Measurements from ENCODE around the gene CLEC11A.

Gene CLEC11A

DNA sequence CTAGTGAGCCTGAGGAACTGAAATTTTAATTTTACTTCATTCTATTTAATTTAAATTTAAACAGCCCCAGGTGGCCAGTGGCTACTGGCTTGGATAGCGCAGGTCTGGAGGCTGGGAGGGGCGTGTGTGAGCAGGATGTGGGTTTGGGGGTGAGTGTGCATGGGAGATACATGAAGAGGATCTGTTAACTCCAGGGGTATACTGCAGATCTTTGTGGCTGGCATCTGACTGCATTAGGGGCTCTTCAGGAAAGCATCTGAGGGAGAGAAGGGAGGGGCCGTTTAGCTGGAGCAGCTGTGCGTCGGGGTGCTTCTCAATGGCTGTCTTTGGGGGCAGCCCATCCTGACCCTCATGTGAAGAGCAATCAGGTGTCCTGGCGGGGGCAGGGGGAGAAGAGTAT is 10.3 kb upstream of the CLEC11A start:
- DNase-seq (ENCODE audit: low spot score), result no peak
- no peak overlapping the region for H3K4me3 ChIP-seq
- no peak overlapping the region for H3K27ac ChIP-seq
- TF ChIP-seq, protein P1, sequence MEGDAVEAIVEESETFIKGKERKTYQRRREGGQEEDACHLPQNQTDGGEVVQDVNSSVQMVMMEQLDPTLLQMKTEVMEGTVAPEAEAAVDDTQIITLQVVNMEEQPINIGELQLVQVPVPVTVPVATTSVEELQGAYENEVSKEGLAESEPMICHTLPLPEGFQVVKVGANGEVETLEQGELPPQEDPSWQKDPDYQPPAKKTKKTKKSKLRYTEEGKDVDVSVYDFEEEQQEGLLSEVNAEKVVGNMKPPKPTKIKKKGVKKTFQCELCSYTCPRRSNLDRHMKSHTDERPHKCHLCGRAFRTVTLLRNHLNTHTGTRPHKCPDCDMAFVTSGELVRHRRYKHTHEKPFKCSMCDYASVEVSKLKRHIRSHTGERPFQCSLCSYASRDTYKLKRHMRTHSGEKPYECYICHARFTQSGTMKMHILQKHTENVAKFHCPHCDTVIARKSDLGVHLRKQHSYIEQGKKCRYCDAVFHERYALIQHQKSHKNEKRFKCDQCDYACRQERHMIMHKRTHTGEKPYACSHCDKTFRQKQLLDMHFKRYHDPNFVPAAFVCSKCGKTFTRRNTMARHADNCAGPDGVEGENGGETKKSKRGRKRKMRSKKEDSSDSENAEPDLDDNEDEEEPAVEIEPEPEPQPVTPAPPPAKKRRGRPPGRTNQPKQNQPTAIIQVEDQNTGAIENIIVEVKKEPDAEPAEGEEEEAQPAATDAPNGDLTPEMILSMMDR (IDR thresholded peaks at IDR 0.05), result no peak

DNA sequence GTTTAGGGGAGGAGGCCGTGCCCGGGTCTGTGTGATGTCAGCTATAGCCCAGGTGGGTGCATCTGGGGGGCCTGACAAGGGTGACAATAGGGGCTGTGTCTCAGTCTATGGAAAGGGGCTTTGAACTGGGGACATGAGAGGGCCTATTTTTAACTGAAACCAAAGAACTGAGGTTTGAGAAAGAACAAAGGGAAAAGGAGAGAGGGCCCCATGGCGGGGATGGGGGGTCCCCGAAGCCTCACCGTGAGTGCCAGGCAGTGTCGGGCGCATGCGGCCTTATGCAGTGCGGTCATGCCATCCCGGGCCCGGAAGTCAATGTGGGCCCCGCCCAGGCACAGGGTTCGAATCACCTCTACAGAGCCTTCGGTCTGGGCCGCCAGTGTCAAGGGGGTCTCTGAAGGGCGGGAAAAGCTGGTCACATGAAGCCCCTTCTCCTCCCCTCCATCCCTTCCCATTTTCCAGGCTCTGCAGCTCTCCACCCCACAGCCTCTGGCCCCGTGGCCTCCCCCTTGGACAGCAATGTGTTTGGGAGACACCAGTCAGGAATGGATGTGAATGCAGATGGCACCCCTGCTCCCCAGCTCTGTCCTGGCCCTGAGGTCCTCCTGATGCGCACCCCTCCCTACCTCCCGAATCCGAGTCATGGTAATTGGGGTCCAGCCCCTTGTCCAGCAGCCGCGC is 9.5 kb upstream of the CLEC11A start:
- no peak overlapping the region for H3K4me3 ChIP-seq
- H3K27ac ChIP-seq, result no peak overlapping the region
- TF ChIP-seq, protein P1 (IDR thresholded peaks at IDR 0.05), result no peak
- no peak for DNase-seq (ENCODE audit: low spot score)

DNA sequence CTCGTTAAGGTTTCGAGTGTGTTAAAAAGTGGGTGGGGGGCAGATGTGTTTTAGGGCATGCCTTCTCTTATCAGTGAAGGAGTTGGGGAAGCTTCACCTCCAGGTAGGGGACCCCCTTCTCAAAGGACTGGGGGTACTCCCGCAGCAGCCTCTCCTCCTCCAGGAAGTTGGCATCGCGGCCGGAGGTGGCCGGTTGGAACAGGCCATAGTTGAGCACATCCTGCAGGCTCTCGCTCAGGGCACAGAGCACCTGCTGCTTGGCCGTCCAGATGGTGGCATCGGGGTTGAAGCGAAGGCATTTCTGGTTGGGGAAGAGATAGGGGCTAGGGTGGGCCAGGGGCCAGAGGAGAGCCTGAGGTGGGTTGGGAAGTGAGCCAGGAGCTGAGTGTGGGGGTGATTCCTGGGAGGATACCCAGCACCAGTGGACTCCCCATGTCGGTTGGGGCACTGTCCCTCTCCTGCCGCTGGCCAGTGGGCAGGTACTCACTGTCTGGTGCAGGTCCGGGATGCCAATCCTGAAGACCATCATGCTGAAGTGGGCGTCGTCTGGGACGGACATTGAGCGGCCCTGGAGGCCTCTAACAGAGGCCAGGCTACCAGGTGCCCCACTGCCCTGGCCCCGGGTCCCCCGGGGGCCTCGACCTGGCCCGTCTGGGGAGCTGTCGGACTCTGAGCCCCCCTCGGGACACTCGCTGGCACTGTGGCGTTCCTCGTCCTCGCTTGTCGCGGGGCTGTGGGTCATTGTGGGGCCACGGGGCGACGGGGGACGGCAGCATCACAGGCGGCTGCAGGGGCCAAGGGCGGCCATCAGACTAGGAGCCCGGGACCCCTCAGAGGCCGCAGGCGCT is 6.8 kb upstream of the CLEC11A start:
- TF ChIP-seq, protein P1 (IDR thresholded peaks at IDR 0.05), result no peak
- Histone ChIP-seq H3K27ac (no peak overlapping the region), H3K4me3 (no peak overlapping the region)
- DNase-seq (ENCODE audit: low spot score), result no peak

DNA sequence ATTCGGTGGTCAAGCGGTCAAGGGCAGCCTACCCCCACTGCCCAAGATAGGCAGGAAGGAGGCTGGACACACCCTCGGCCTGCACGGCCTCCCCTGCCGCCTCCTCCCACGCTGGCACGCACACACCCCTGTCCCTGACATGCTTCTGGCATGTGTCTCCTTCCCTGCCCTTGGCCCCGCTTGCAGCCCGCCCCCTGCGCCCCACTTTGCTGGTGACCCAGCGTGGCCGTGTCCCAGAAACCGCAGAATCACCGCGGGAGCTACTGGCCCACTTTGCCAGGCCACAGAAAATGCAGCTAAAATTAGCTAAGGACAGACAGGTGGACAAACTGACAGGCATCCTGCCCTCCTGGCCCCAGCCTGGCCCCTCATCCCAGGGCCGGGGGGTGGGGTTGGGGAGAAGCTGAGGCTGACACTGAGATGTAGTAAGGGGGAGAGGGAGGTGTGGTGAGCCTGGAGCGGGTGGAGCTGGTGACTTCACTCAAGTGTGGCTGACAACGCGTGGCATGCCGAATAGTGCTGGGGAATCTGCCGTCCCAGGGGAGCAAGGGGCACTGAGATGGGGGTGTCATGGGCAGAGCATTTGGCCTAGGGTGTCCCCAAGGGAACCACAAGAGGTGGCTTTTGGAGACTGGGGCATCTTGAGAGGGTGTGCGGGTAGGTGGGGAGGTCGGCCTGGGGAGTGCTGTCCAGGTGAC is 6.0 kb upstream of the CLEC11A start:
- no peak for DNase-seq (ENCODE audit: low spot score)
- TF ChIP-seq, protein P1 (IDR thresholded peaks at IDR 0.05), result no peak
- Histone ChIP-seq H3K27ac (no peak overlapping the region), H3K4me3 (no peak overlapping the region)

DNA sequence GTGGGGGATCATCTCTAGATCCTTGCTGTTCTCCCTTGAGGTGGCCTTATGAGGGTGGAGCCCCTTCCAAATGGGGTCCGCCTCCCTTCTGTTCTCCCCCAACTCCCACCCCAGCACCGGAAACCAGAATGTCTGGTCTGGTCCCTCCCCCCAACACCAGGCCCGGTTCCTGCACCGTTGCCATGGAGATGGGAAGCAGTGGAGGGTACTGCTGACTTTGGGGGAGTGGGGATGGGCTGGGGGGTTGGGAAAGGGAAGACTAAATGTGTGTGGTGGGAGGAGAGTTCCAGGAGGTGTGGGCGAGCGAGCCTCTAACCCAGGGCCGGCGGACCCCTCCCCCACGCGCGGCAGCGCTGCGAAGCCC is 5.3 kb upstream of the CLEC11A start:
- Histone ChIP-seq H3K4me3 (peak overlapping the region; percentile 66), H3K27ac (no peak overlapping the region)
- TF ChIP-seq, protein P1 (IDR thresholded peaks at IDR 0.05), result no peak
- DNase-seq (ENCODE audit: low spot score), result no peak

DNA sequence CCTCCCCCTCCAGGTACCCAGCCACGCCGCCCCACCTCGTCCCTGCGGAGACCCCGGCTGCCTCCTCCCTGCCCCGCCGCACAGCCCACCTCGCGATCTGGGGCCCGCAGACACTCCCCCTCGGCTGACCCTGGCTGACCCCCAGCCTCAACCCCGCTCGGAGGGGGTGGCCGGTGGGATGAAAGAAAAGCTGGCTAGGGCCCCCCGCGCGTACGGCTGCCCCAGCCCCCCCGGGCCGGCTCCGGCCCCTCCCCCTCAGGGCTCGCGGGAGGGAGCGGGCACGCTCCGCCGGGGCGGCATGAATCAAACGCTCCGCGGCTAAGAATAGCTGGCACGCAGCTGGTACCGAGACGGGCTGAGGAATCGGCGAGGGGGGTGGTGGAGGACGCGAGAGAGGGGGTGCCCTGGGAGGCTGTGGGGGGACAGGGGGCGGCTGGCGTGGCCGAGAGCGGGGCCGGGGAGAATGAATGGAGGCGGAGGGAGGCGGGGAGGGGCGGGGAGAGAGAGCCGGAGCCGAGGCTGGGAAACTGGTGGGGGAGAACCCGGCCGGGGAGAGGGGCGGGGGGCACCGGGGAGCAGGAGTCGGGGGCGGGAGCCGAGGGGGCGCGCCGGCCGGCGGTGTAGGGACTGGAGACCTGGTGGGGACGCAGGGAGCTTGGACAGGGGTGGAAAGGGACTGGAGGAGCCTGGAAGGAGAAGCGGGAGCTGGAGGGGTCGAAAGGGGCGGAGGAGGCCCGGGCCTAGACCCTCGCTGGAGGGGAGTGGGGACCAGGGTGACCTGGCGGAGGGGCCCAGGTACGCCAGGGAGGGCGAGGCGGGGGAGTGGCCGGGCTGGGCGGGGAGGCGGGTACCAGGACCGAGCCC is 4.7 kb upstream of the CLEC11A start:
- no peak for DNase-seq (ENCODE audit: low spot score)
- peak overlapping the region; percentile 66 for H3K4me3 ChIP-seq
- TF ChIP-seq, protein P1 (IDR thresholded peaks at IDR 0.05), result no peak
- no peak overlapping the region for H3K27ac ChIP-seq

All from coronary artery (tissue), 2 donors.